ENCODE results near the gene ERAS. TPM values are rescaled to one million over a fixed set of nuclear protein-coding genes. Genes with fewer than 3 reads are reported as not detected.
"Not testable (repeated sequence)": the region's sequence is repeated elsewhere in the genome, so short reads cannot be mapped to it uniquely, and the experiment has no call there.

Gene ERAS
- polyA plus RNA-seq, 3 donors = 0.13 TPM; not detected in 2

DNA sequence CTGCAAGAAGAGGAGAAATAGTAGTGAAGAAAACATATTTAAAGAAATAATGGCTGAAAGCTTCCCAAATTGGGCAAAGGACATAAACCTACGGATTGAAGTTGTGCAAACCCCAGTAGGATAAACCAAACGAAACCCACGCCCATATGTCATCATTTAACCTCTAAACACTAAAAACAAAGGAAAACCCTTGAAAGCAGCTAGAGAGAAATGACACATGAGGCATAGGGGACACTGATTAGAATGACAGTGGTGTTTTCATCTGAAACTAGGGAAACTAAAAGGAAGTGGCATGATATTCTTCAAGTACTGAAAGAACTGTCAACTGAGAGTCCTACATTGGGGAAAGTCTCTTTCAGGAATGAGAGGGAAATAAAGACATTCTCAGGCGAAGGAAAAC, 50.6 kb downstream of the ERAS start:
- H3K4me1 ChIP-seq (ENCODE audit: control insufficient read depth in 1 of 2, insufficient read depth in 2 of 2, low read length in 2 of 2); H4K20me1 ChIP-seq (ENCODE audit: insufficient read depth, low read length); H3K79me2 ChIP-seq (ENCODE audit: insufficient read depth, low read length); H3K4me3 ChIP-seq (replicated peaks in 1 of 3; ENCODE audit: low read depth in 2 of 3, low read length in 3 of 3); H3K9me3 Mint-ChIP-seq; H3K27ac ChIP-seq (ENCODE audit: low read depth in 1 of 2, low read length in 2 of 2); H3K4me2 ChIP-seq (replicated peaks; ENCODE audit: extremely low read depth, low read length, poor library complexity, severe bottlenecking); H2AFZ ChIP-seq (ENCODE audit: insufficient read depth, low read depth, low read length, poor library complexity, severe bottlenecking); H3K36me3 ChIP-seq (replicated peaks in 1 of 2; ENCODE audit: control insufficient read depth in 1 of 2, insufficient read depth in 2 of 2, low read length in 2 of 2); DNase-seq; H3K9me3 ChIP-seq (replicated peaks in 1 of 2; ENCODE audit: control insufficient read depth in 1 of 2, insufficient read depth in 1 of 2, low read length in 2 of 2); H3K4me3 Mint-ChIP-seq; H3K4me1 Mint-ChIP-seq; H3K36me3 Mint-ChIP-seq; H3K9ac ChIP-seq (ENCODE audit: insufficient read depth, low read length, poor library complexity, severe bottlenecking); H3K27ac Mint-ChIP-seq; H3K27me3 ChIP-seq (ENCODE audit: control insufficient read depth in 2 of 2, insufficient read depth in 2 of 2, low read length in 2 of 2); intact Hi-C loops (cut with micrococcal nuclease): not testable (repeated sequence)
- no CpG with 5 or more reads among the region's 4 CpGs for WGBS (ENCODE audit: insufficient coverage)
- peaks cover 4 to 11% (median 9%) of the 10 kb centered on the region in 3 donors for H3K27me3 Mint-ChIP-seq (ENCODE audit: low read depth in 3 of 3)

Small RNAs within 50 kb of the gene (small RNA-seq; reads per million reads assigned to genes)
- not detected for gene RNU6-29P (ENCODE audit: insufficient read length, low read depth)

Other genes with a start within 250 kb of the ERAS start
- 100 to 1,000 TPM in 1 of 3 donors, 10 to 100 TPM in 2; 68.6 to 171 (median 93.3) TPM for gene WDR13, start 229.0 kb upstream of the ERAS start, polyA plus RNA-seq
- 100 to 1,000 TPM in 1 of 3 donors, 10 to 100 TPM in 2; 22.8 to 159 (median 38.0) TPM for gene WAS, start 142.7 kb upstream of the ERAS start, polyA plus RNA-seq
- gene SUV39H1, start 129.8 kb upstream of the ERAS start, polyA plus RNA-seq = 1 to 10 TPM; 2.8 to 3.4 (median 2.9) TPM
- gene GLOD5, start 64.8 kb upstream of the ERAS start, polyA plus RNA-seq = not detected
- gene GATA1, start 39.9 kb upstream of the ERAS start, polyA plus RNA-seq = not detected
- gene HDAC6, start 24.4 kb upstream of the ERAS start, polyA plus RNA-seq = 10 to 100 TPM; 12.7 to 67.0 (median 19.7) TPM
- gene PCSK1N, start 9.1 kb downstream of the ERAS start, polyA plus RNA-seq = not detected
- gene TIMM17B, start 71.3 kb downstream of the ERAS start, polyA plus RNA-seq = 10 to 100 TPM; 52.2 to 86.9 (median 86.8) TPM
- 100 to 1,000 TPM in 1 of 3 donors, 10 to 100 TPM in 2; 71.7 to 129 (median 78.3) TPM for gene PQBP1, start 71.4 kb downstream of the ERAS start, polyA plus RNA-seq
- 10 to 100 TPM; 14.3 to 21.6 (median 18.4) TPM for gene SLC35A2, start 85.1 kb downstream of the ERAS start, polyA plus RNA-seq
- gene PIM2, start 92.5 kb downstream of the ERAS start, polyA plus RNA-seq = 10 to 100 TPM in 1 of 3 donors, 1 to 10 TPM in 2; 6.7 to 39.4 (median 9.9) TPM
- 10 to 100 TPM in 2 of 3 donors, 1 to 10 TPM in 1; 8.4 to 75.0 (median 12.4) TPM for gene OTUD5, start 131.1 kb downstream of the ERAS start, polyA plus RNA-seq
- 1 to 10 TPM in 1 of 3 donors, not detected in 2; 4.9 TPM for gene KCND1, start 145.3 kb downstream of the ERAS start, polyA plus RNA-seq
- gene GRIPAP1, start 175.8 kb downstream of the ERAS start, polyA plus RNA-seq = 100 to 1,000 TPM in 1 of 3 donors, 10 to 100 TPM in 1, 1 to 10 TPM in 1; 3.8 to 103 (median 10.7) TPM
- 10 to 100 TPM; 12.8 to 41.2 (median 22.0) TPM for gene TFE3, start 216.8 kb downstream of the ERAS start, polyA plus RNA-seq
- gene CCDC120, start 232.5 kb downstream of the ERAS start, polyA plus RNA-seq = under 1 TPM in 2 of 3 donors, not detected in 1; 0.11 to 0.89 TPM
- gene PRAF2, start 247.5 kb downstream of the ERAS start, polyA plus RNA-seq = 1 to 10 TPM; 4.1 to 7.9 (median 5.5) TPM